GM19372 (cell line): ENCODE results near the gene SNCAIP.
"Not testable (repeated sequence)": the region's sequence is repeated elsewhere in the genome, so short reads cannot be mapped to it uniquely, and the experiment has no call there.

ENCODE experiments used
- ATAC-seq: cut with Tn5 transposase; IDR thresholded peaks from one replicate; pipeline ENCODE4 v1.9.1; 2021; ENCODE audit warnings: mild to moderate bottlenecking, low read depth, moderate library complexity; ENCODE audit not compliant: unreplicated experiment

The SNCAIP gene

DNA sequence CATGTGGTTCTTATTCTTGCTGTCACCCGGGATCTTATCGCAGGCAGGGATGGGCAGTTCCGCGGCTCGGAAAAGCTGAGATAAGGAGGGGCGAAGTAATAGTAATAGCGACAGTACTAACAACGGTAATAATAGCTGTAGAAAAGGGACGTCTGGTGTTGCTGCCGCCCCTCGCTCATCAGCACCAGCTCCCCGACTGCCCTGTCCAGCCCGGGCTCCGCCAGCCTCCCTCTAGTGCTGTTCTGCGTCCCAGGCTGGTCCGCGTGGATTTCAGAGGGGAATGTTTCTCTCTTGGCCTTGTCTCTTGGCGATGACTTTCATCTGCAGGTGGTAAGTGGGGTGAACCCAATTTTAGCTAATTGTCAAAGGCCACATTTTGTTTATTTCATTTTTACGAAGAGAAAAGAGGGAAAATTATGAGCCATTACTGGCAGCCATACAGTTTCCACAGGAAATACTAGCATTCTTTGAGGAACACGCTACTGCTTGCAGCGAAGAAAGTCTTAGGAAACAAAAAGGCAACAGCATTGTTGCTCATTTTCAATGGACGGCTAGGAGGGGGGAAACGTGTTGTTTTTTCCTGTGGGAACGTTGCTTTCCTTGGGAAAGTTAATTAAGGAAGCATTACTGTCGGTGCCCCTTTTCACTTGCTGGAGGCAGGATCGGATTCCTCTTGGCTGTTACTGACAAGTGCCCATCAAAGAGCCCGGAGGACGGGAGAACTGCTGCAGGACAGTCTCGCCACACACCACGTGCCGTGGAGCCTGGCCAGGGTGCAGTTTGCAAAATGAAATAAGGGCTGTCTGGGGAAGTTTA lies 762 bp downstream of the SNCAIP start:
- no peak for ATAC-seq

DNA sequence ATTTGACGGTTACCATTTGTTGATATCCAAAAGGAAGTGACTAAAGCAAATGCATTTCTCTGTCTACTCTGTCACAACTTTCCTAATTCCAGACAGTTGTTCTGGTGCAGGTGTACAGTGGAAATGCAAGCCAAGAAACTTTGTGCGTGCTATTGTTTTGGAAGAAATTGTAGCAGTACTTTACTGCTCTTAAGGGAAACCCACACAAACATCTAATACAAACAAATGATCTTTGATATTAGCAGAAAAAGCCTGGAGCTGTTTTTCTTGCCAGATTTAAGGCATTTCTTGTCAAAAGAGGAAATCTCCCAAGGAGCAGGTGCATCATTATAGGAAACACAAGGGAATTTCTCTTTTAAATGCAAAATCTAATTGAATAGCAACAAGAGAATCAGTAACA lies 2.0 kb downstream of the SNCAIP start:
- ATAC-seq = no peak

DNA sequence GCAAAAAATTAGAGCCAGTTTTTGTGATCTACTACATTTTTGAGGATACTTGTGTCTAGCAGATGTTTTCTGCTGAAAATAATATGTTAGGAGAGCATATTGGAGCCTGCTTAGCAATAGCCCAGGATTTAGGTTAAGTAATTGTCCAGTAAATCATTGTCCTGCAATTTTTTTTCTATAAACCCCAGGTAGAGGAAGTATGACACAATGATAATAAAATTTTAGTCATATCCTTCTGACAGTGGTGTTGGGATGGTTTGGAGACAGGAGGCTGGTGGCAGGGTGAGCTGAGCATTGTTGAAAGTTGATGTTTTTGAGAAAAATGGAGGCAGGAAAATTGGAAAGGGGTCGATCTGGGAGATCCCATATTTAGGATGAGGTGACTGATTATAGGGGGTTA lies 3.5 kb downstream of the SNCAIP start:
- ATAC-seq = no peak

DNA sequence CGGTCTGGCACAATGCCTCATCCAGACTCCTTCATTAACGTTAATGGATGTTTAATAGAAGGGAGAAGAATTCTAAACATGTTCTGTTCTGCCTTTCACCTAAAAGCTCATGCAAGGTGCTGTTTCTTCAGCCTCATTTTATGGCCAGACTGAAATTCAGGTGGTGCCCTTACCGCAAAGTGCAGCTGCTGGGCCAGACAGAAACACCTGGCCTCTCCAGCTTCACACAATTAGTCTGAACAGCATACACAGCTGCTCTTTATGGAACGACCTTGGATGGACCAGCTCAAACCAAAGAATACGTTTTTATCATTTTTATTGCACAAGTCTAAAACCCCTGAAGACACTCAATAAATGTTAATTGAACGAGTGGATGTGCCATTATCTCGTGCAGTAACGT lies 4.6 kb downstream of the SNCAIP start:
- no peak for ATAC-seq

DNA sequence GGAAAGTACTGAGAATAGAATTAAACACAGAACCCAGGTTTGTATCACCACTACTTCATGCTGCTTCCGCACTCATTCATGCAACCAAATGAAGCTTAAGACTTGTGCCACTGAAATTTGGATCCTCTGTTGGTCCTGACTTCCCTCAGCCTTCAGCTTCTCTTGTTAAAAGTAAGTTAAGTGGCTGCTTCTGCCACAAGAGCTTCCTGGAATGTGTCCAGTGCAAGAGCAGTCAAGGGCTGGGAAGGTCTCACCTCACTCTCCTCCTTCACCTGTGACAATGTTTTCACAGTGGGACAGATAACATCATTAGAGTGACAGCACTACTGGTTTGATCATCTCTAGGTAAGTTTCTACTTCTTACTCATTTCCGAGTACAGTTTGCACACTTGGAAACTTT lies 7.9 kb downstream of the SNCAIP start:
- no peak for ATAC-seq

DNA sequence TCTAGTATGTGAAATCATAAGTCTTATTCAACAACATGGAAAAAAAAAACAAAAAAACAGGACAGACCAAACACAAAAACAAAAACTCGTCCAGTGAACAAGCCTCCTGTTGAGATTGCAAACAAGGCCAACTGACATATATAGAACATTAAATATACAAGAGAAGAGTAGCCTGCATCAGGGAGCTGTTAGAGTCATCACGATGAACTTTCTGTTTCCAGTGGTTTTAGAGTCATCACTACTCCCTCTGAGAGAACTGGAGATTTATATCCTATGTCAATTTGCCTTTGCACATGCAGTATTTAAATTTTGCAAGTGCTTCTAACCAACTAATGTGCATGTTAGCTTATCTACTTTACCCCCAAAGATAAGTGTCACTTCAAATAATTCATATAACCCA lies 9.9 kb downstream of the SNCAIP start:
- no peak for ATAC-seq

DNA sequence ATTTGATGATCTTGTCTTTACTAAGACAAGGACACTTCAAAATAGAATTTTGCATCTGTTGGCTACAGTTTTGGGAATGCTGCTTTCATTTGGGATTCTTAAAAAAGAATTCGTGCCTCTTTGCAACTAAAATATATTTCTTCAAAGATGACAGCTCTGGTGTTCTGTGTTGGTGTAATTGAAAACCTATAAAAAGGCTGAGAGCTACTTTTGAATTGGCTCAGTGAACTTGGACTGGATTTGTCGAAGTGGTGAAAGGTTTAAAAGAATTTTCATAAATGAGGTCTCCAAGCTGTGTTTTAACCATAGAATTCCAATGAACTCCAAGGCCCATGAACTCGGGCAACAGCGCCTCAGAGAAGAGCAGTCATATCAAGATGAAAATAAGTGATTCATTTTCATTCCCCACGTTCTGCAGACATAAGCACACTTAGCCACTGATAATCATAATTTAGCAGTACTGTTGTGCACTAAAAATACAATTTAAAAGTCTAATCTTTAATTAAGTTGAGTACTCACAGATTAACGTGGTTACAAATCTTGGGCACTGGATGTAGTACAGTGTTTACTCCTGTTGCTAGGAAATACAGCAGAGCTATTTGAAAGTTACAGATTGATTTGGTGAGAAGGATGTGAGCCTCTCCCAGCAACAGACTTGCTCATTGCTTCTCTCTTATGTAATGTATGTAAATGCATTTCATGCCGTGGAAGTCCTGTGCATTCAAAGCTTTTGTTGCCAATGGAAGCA lies 10.9 kb downstream of the SNCAIP start:
- no peak for ATAC-seq

DNA sequence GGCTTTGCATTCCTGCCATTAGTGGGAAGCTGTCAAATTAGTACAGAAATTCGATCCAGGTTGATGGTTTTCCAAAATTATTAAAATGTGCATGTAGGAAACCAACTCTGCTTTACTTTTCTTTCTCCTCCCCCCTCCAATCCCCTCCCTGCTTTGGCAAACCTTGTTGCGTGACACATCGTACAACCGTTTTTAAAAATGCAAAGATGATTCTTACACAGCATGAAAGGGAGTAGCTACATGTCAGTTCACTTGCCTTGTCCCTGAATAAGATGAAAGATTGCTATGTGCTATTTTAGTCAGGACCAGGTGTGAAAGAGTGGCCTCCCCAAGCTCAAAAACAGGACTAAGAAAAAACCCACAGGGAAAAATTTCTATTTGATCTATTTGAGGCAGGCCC lies 11.7 kb downstream of the SNCAIP start:
- ATAC-seq = no peak

DNA sequence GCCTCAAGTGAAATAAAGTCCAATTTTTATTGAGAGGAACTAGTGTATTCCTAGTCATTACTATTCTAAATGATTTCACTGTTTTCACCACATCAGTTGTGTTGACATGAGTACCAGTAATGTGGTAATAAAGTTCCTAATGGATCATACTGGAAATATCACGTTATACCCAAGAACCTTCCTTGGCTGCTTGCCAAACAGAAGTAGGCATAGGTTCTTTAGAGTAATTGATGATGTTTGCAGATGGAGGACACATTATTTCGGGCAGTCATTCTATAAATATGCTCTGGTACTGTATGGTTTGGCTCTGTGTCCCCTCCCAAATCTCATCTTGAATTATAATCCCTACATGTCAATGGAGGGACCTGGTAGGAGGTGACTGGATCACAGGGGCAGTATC lies 15.1 kb downstream of the SNCAIP start:
- ATAC-seq = no peak

DNA sequence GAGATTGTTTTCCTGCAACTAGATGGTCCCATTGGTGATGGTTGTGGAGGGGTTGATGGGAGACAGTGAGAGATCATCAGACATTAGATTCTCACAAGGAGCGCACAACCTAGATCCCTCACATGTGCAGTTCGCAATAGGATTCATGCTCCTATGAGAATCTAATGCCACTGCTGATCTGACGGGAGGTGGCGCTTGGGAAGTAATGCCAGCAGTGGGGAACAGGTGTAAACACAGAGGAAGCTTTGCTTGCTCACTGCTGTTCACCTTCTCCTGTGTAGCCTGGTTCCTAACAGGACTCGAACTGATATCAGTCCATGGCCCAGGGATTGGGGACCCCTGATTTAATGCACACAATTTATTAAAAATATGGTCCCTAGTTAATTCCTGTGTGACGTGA lies 18.8 kb downstream of the SNCAIP start:
- ATAC-seq = no peak

DNA sequence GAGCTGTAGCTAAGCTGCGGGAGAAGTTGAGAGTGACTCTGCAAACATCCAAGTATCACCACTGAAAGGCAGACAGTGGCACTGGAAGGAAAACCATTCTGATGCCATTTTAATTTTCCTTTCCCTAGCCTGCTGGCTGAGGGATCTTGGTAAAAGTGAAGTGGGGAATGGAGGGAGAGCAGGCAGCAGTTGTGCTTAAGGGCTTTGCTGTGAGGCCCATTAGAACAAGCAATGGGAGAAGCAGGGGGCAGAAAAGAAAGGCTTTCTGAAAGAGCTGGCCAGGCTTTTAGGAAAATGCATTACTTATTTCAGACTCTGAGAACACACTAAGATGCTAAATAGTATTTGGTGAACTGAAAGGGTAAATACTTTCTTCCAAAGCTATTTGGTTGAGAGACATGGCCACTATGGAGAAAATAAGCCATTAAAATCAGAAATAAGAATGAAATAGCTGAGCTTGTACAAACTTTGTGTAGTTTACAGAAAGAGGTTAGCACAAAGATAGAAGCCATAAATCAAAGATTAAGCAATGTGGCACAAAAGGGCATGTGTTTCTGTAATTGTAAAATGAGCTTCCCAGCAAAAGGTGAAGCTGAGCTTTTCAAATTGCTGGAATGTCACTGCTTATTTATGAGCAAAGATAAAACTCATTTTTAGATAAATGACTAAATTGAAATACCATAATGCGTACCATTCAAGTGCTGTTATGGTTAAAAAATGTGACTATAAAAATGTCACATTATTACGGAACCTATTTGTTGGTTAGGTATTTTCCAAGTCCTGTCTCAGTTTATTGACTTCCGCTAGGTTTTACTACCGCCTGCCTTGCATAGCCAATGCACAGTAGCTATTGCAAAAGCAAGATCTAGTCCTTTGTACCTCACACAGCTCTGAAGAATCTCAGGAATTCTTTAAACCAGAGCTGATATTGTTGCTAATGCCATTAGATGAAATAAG lies 20.8 kb downstream of the SNCAIP start:
- ATAC-seq = no peak

DNA sequence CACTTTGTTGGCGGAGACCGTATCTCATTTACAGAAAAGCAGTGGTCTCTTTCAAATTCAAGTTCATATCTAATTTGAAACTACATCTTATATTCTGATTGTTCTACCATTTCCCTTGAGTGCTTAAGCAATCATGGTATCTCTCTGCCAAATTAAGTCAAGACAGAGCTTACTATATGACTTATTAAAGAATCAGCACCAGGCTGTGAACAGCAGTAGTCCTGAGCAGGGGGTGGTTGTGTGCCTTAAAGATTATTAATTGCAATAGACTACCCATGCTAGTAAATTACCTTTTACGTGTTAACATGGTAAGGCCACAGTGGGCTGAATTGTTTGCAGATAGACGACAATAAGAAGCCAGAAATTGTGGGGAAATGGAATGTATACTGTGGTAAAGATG lies 21.5 kb downstream of the SNCAIP start:
- ATAC-seq = no peak

DNA sequence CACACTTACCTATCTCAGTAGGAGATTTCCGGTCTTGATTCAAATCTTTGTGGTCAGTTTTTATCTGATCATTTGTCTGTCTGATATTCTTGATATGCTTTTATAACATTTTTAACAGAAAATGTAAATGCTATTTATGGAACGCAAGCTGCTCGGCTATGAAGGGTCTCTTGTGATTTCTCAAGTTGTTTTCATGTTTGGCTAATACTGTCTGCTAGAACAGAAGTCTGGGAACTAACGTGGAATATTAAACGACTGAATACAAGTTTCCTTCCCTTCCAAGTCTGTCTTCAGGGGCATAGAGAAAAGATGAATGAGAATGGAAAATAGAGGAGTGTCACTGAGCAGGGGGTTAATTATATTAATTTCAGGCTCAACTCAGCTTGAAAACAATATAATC lies 27.6 kb downstream of the SNCAIP start:
- no peak for ATAC-seq

DNA sequence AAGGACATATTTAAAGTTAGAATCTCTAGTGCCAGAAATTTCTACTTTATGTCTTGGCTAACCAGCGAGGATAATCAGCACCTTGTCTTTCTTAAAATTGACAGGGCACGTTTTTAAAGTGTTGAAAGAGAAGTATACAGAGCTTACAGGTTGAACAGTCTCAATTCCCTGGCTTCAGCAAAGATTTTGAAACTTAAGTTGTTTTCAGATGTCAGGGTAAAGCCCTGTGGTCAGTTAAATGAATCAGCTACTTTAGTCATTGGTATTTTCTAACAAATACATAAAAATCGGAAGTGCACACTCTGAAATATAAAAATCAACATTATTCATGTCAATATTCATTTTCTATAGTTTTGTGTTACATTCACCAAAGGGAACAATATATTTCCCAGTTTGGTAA lies 29.1 kb downstream of the SNCAIP start:
- ATAC-seq = no peak

DNA sequence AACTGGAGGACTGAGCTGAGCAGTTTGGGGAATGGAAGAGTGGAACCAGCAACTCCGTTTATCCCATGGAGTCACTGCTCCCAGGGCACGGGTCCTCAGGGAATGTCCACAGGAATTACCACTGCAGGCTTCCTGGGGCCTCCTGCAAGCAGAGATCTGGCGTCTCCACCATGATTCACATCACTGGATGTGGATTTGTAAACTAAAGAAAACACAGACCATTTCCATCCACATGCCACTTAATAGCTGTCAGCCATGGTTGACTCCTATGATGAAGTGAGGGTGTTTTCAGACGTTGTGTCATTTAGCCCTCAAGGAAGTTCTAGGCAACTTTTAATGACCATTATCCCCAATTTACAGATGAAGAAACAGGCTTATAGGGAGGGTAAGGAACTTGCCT lies 30.2 kb downstream of the SNCAIP start:
- ATAC-seq = no peak

DNA sequence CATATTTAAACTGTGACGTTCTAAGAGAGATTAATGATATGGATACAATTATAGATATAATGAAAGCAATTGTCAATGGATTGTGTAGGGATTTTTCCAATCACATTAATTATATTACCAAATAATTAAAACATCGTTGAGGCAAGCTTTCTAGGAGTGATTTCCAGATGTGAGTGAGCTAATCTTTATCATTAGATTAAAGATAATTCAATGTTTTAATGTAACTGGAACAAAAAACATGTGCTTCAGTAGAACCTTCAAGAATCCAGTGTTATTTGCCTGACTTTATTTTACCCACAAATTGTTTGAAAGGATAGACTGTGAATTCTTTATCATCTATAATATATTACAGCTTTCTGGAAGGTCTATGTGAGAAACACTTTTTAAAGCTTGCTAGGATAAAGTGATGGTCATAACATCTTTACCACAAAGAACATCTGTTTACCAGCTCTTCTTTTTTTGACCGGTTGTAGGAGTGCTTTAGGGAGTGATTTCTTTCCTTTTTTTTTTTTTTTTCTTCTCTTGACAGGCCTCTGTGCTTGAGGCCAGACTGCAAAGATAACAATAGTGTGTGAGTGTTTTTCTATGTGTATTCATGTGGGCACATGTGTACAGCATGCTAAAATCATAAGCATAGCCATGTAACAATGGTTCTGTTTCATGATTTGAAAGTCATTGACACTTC lies 35.0 kb downstream of the SNCAIP start:
- ATAC-seq = no peak

DNA sequence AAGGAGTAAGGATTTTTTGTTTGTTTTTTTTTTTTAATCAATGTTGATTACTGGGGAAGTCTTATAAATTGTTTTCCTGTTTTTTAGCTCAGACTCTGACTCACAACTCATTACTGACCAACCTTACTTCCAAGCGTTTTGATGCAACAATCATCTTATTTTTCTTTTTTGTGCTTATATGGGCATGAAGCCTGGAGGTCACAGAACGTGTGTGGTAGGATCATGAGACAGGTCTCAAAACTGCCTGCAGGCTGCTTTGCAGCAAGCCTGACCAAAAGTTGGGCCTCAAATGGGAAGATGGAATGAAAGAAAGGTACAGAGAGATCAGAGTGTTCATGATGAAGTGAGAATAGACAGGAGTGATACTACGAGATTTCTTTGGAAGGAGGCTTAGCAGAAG lies 38.5 kb downstream of the SNCAIP start:
- no peak for ATAC-seq

DNA sequence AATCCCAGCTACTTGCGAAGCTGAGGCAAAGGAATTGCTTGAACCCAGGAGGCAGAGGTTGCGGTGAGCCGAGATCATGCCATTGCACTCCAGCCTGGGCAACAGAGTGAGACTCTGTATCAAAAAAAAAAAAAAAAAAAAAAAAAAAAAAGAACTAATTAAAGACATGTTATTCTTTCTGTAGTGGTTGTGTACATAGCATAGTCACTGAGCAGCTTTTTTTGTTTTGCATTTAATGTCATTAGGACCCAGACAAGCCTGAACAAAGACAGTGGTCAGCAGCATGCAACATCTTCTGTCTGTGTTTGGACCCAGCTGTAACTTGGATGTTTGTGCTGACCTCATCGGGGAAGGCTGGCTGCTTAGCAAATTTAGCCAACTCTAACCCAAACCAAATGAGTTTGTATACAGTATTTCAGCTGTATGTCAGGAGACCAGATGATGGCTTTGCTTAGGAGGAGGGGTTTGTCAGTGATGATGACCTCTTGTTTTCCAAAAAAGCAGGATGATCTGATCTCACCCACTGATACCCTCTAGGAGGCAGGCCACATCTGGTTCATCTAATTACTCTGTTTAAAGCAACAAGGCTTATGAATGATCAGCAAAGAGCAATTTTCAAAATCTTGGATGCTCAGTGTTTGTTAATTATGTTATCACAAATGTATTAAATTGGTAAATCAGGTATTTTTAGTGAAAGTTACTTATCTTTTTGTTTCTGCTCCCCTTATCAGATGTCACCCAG lies 39.5 kb downstream of the SNCAIP start:
- no peak for ATAC-seq

DNA sequence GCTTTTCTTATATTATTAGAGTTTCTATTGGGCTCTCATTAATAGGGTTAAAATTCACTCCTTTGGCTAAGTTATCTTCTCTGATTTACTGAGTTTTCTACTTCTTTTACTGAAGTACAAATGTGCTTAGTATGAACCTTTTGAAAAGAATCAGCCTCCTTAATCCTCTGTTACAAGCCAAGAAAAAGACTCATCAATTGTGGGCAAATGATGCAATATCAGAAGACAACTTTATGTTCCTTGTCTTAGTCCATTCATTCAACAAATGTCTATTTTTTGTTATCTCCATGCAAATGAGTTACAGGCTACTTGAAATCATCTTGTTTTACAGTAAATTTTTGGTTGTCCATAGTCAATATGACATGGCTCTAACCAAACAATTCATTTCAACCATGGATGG lies 40.3 kb downstream of the SNCAIP start:
- ATAC-seq = no peak

DNA sequence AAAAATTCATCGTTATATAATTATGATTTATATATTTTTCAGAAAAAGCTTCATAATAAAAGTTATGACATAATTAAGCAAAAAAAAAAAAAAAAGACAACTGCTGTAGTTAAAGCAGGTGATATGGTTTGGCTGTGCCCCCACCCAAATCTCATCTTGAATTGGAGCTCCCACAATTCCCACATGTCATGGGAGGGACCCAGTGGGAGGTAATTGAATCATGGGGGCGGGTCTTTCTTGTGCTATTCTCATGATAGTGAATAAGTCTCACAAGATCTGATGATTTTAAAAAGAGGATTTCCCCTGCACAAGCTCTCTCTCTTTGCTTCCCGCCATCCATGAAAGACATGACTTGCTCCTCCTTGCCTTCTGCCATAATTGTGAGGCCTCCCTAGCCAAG lies 41.3 kb downstream of the SNCAIP start:
- ATAC-seq = not testable (repeated sequence)
